GM12873 (cell line): ENCODE measurements around the gene APBB2.

Experiments used
- TF ChIP-seq, protein P1 (sequence below): IDR thresholded peaks from 2 replicates; pipeline ENCODE4 v1.5.1; 2012; ENCODE audit warnings: low read depth, mild to moderate bottlenecking, moderate library complexity, low read length, control low read depth; ENCODE audit not compliant: insufficient read depth; ENCODE audit errors: missing control alignments

APBB2 gene

DNA sequence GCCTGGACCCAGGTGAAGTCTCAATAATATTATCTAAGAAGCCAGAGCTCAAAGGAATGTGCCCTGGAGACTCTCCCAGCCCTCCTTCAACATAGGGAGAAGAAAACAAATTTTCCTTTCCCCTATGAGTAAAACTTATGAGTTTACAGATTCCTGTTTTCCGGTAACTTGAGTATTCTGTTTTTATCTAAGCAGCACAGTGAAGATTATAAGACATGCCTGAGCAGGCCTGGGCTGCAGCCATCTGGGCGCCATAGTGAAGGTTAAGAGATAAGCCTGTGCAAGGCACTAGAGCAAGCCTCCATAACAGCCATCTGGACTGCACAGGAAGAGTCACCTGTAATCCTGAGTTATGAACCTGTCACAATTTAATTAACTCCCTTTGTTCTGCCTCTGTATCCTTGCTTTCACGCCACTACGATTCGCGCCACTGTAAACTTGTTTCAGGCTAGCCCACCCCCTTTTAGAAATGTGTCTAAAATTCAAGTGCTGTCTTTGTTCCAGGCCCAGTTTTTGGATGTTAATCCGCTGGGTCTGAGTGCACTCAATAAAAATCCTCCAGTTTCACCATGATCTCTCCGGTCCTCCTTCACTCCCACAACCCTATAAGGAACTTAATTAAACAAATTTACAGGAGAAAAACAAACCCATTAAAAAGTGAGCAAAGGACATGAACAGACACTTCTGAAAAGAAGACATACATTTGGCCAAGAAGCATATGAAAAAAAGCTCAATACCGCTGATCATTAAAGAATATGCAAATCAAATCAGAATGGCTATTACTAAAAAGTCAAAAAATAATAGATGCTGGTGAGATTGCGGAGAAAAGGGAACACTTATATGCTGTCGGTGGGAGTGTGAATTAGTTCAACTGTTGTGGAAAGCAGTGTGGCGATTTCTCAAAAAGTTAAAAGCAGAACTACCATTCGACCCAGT is 189.5 kb downstream of the APBB2 start:
- TF ChIP-seq, protein P1, sequence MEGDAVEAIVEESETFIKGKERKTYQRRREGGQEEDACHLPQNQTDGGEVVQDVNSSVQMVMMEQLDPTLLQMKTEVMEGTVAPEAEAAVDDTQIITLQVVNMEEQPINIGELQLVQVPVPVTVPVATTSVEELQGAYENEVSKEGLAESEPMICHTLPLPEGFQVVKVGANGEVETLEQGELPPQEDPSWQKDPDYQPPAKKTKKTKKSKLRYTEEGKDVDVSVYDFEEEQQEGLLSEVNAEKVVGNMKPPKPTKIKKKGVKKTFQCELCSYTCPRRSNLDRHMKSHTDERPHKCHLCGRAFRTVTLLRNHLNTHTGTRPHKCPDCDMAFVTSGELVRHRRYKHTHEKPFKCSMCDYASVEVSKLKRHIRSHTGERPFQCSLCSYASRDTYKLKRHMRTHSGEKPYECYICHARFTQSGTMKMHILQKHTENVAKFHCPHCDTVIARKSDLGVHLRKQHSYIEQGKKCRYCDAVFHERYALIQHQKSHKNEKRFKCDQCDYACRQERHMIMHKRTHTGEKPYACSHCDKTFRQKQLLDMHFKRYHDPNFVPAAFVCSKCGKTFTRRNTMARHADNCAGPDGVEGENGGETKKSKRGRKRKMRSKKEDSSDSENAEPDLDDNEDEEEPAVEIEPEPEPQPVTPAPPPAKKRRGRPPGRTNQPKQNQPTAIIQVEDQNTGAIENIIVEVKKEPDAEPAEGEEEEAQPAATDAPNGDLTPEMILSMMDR: no peak

DNA sequence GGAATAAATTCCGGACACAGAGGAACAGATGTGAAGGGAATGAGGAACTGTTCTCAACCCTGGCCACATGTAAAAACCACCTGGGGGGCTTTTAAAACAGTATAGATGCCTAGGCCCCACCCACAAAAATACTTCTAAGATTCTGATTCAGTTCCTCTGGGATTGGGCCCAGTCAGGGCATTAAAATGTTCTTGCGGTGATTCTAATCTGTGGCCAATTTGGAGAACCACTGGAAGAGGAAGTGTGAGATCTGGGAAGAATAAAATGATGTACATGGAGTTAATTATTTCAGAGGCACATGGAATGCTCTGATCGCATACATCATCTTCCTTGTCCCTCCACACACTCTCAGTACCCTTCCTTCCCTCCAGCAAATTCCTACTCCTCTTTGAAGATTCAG is 192.2 kb downstream of the APBB2 start:
- TF ChIP-seq, protein P1: no peak

DNA sequence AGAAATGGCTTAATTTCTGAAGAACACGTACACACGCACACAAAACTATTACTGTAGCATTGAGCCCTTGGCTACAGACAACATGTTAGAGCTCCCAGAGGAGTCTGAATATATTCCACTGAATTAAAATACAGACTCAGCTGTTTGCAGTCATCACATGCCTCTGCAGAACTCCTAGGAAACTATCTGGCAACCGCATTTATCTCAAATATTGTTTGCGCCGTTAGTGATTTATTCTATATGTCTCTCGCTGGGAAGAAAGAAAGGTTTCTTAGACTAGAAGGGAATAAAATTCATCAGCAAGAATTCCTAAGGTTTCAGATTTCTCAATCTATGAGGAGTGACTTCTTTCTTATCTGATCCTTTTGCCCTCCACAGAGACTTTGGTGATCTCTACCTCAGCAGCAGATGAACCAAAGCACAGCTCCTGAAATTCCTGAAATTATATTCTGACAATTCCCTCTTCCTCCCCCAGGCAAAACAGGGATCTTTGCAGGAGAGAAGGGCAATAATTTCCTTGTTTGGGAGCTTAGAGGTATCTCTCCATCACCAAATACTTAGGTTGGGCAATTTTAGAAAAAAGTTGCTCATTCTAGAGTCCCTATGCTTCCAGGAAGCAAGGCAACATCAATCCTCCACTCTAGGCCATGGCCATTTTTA is 199.2 kb downstream of the APBB2 start:
- TF ChIP-seq, protein P1: no peak

DNA sequence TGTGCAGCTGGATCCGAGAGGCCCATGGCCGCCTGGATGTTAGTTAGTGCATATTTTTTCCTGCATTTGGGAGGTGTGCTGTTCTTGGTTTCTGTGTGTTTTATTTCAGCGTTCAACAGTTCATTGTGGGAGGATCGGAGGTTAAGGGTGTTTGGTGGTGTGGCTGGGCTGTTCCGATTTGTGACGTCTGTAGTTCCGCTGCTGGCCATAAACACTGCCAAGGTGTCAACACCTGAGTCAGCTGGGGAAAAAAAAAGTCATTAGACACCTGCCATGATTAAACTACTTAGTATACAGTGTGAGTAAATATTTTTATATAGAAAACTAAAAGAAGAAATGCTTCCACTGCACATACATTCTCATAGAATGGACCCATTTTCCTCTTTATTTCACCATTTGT is 200.2 kb downstream of the APBB2 start:
- TF ChIP-seq, protein P1: no peak

DNA sequence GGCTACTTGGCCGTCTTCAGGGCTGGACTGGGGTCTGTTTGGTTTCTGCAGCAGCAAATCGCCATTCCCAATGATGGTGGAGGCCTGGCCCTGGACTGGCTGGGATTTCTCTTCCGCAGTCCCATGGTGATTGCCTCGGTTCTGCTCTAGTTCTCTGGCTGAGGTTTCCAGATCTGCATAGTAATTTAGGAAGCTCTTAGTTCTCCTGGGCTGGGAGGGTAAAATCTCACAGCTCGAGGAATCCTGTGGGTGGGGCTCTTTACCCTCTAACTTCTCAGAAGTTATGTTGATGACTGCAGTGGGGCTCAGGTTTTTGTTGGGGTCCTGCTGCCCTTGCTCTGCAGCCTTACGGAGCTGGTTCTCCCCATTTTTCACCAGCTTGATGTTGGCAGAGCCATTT is 200.6 kb downstream of the APBB2 start:
- TF ChIP-seq, protein P1: no peak

DNA sequence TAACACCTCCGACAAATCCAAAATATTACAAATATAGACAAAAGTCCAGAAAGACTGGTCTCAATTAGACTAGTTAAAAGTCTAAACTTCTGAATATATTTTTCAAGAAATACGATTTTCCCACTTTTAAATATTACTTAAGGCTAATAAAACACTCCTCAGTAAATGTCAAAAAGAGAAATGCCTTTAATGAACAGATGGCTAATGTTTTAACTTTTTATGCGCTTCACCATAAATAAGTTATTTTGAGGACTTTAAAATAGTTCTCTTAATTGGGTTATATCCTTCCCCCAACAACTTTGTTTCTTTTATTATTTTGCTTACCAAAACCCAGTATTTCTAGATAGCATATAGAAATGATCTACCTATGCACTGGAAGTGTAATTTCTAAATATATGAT is 201.4 kb downstream of the APBB2 start:
- TF ChIP-seq, protein P1: no peak

DNA sequence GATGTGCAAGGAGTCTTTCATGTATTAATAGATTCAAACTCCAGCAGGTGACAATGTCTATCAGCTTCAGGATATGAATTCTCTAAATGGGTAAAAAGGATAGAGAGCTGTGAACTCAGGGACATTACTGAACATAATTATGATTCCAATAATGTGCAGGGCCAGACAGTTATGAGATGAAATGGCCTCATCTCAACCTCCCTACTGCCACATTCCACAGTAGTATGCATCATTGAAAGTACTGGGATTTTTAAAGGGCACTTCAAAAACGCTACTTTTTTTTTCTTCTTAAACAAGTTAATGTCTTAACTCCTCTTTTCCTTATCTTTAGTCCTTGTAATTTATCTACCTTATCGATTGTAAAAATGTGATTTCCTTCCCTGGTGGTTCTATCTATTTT is 202.0 kb downstream of the APBB2 start:
- TF ChIP-seq, protein P1: no peak
